HCT116 (cell line): Measurements from ENCODE around the gene ITGAV. TPM values are rescaled to one million over a fixed set of nuclear protein-coding genes. Genes with fewer than 3 reads are reported as not detected.

ENCODE experiments used
- ATAC-seq: fragments of 200-7000 bp; cut with Tn5 transposase; 2 replicates; pipeline ENCODE4 v1.9.1; 2020; ENCODE audit warnings: mild to moderate bottlenecking, moderate library complexity
- BruUV-seq: library from RNA; stranded (reverse); fragments of 400-500 nt; replicated peaks from 2 replicates; lab custom pipeline; 2021; lab: Mats Ljungman, UMichigan
- CTCF ChIA-PET: fragments of 300-600 bp; sonication (Branson Sonifier 250); formaldehyde crosslinking; loops from one replicate; lab custom pipeline; 2021; ENCODE audit warnings: antibody characterized with exemption; lab: Charles Lee
- POLR2A ChIA-PET: fragments of 300-600, 350-600 bp; sonication (Branson Sonifier 250); formaldehyde crosslinking; loops from one replicate; lab custom pipeline; 2021; ENCODE audit warnings: antibody characterized with exemption; lab: Charles Lee
- RAD21 ChIA-PET, 2 experiments: fragments of 300-600 bp; sonication (Branson Sonifier 250); formaldehyde crosslinking; loops; one replicate each; lab custom pipeline; 2023; ENCODE audit warnings: low total read pairs in 2 of 2; ENCODE audit not compliant: uncharacterized antibody in 2 of 2, unreplicated experiment in 2 of 2, low non-redundant PET in 1 of 2; lab: Charles Lee
- DNase-seq: peaks from one replicate; pipeline ENCODE4 v3.0.0-alpha.2; 2010; ENCODE audit warnings: low read depth, low spot score
- H2AFZ ChIP-seq: fragments of 200-600 bp; shearing (Covaris generic), sonication (generic); 2 replicates; pipeline ENCODE4 v1.6.1; 2017; ENCODE audit warnings: low read depth, mixed run types, mixed read lengths, antibody characterized with exemption, low read length; ENCODE audit not compliant: poor library complexity, severe bottlenecking
- H3K27ac ChIP-seq: 2 replicates; pipeline ENCODE4 v1.5.1; 2012; ENCODE audit warnings: low read depth, low read length
- H3K27me3 ChIP-seq: fragments of 200-600 bp; sonication (generic); 2 replicates; pipeline ENCODE4 v1.6.1; 2016; ENCODE audit warnings: mixed run types, low read length, mixed read lengths; ENCODE audit not compliant: insufficient read depth
- H3K36me3 ChIP-seq, 2 experiments: fragments of 200-500 bp in 1 of 2; fragments of 200-600 bp in 1 of 2; sonication (Bioruptor generic) in 1 of 2; sonication (generic) in 1 of 2; 2 replicates each; pipeline versions ENCODE4 v1.5.1 to v1.6.1; 2014 to 2016; ENCODE audit warnings: low read length in 2 of 2, inconsistent platforms in 1 of 2, mixed read lengths in 1 of 2, mixed run types in 1 of 2; ENCODE audit not compliant: insufficient read depth in 2 of 2, control insufficient read depth in 1 of 2
- H3K4me1 ChIP-seq, 2 experiments: fragments of 200-600 bp in 1 of 2; sonication (generic) in 1 of 2; 2 replicates each; pipeline versions ENCODE4 v1.5.1 to v1.6.1; 2012 to 2017; ENCODE audit warnings: low read length in 2 of 2, inconsistent platforms in 1 of 2, mild to moderate bottlenecking in 1 of 2, mixed read lengths in 1 of 2, mixed run types in 1 of 2, moderate library complexity in 1 of 2; ENCODE audit not compliant: insufficient read depth in 2 of 2, control insufficient read depth in 1 of 2
- H3K4me2 ChIP-seq: fragments of 200-600 bp; sonication (generic); 2 replicates; pipeline ENCODE4 v1.6.1; 2017; ENCODE audit warnings: mixed run types, low read length, mixed read lengths
- H3K4me3 ChIP-seq, 2 experiments: fragments of 200-600 bp in 1 of 2; sonication (generic) in 1 of 2; replicated peaks in 1 of 2; 2 replicates each; pipeline ENCODE4 v1.5.1; 2011 to 2016; ENCODE audit warnings: low read length in 2 of 2, control low read depth in 1 of 2, low read depth in 1 of 2, mild to moderate bottlenecking in 1 of 2, mixed read lengths in 1 of 2, mixed run types in 1 of 2
- H3K79me2 ChIP-seq: fragments of 200-600 bp; sonication (generic); 2 replicates; pipeline ENCODE4 v1.6.1; 2017; ENCODE audit warnings: mild to moderate bottlenecking, mixed run types, low read length, moderate library complexity, mixed read lengths; ENCODE audit not compliant: insufficient read depth
- H3K9ac ChIP-seq: fragments of 200-600 bp; sonication (generic); 2 replicates; pipeline ENCODE4 v1.6.1; 2016; ENCODE audit warnings: low read length, mixed read lengths
- H3K9me2 ChIP-seq: fragments of 200-600 bp; sonication (generic), shearing (Covaris generic); 2 replicates; pipeline ENCODE4 v1.6.1; 2017; ENCODE audit warnings: mixed run types, mild to moderate bottlenecking, moderate library complexity; ENCODE audit not compliant: insufficient read depth
- H3K9me3 ChIP-seq, 2 experiments: fragments of 200-500 bp in 1 of 2; fragments of 200-600 bp in 1 of 2; sonication (Bioruptor generic) in 1 of 2; sonication (generic) in 1 of 2; 2 replicates each; pipeline ENCODE4 v1.6.1; 2014 to 2017; ENCODE audit warnings: low read length in 2 of 2, mixed read lengths in 2 of 2, inconsistent platforms in 1 of 2, low read depth in 1 of 2, mild to moderate bottlenecking in 1 of 2, mixed run types in 1 of 2, moderate library complexity in 1 of 2; ENCODE audit not compliant: control insufficient read depth in 1 of 2, insufficient read depth in 1 of 2
- H4K20me1 ChIP-seq: fragments of 200-600 bp; sonication (generic), shearing (Covaris generic); 2 replicates; pipeline ENCODE4 v1.6.1; 2017; ENCODE audit warnings: mixed run types, mild to moderate bottlenecking, moderate library complexity; ENCODE audit not compliant: insufficient read depth
- CBX3 ChIP-seq: IDR thresholded peaks from 2 replicates; pipeline ENCODE4 v1.6.1; 2012; ENCODE audit warnings: low read depth
- CEBPB ChIP-seq: IDR thresholded peaks from 2 replicates; pipeline ENCODE4 v1.6.1; 2012; ENCODE audit warnings: low read depth
- EGR1 ChIP-seq: IDR thresholded peaks from 2 replicates; pipeline ENCODE4 v1.6.1; 2012; ENCODE audit warnings: low read depth
- EZH2 ChIP-seq: fragments of 200-600 bp; sonication (generic); IDR thresholded peaks from 2 replicates; pipeline ENCODE4 v1.6.1; 2017; ENCODE audit warnings: antibody characterized with exemption, mixed run types
- EZH2phosphoT487 ChIP-seq: fragments of 200-600 bp; IDR thresholded peaks from 2 replicates; pipeline ENCODE4 v1.6.1; 2018; ENCODE audit warnings: antibody characterized with exemption, borderline replicate concordance
- JUND ChIP-seq: IDR thresholded peaks from 2 replicates; pipeline ENCODE4 v1.6.1; 2012
- RAD21 ChIP-seq: IDR thresholded peaks from 2 replicates; pipeline ENCODE4 v1.6.1; 2012; ENCODE audit warnings: low read depth, mild to moderate bottlenecking
- YY1 ChIP-seq: IDR thresholded peaks from 2 replicates; pipeline ENCODE4 v1.6.1; 2011; ENCODE audit warnings: low read length, low read depth, moderate library complexity, mild to moderate bottlenecking; ENCODE audit not compliant: insufficient replicate concordance; ENCODE audit errors: extremely low read depth
- ZFX ChIP-seq: fragments of 450-650 bp; IDR thresholded peaks from 2 replicates; pipeline ENCODE4 v1.6.1; 2017
- intact Hi-C: fragments of 100-400 bp; cut with micrococcal nuclease; formaldehyde crosslinking; loops from 2 replicates; pipeline ENCODE4 v1.10.0; 2022
- total RNA-seq: library from RNA; stranded (reverse); gene quantifications from one replicate; pipeline ENCODE4 v1.2.1, GENCODE V29; 2021; ENCODE audit not compliant: unreplicated experiment
- TF ChIP-seq, protein P1 (sequence below): IDR thresholded peaks from 2 replicates; pipeline ENCODE4 v1.6.1; 2012; ENCODE audit warnings: low read depth
- TF ChIP-seq, protein P2 (sequence below), 3 experiments: fragments of 200-600 bp in 1 of 3; sonication (generic) in 1 of 3; IDR thresholded peaks in 2 of 3; conservative IDR thresholded peaks in 1 of 3; 2 replicates each; pipeline ENCODE4 v1.5.1; 2012 to 2017; ENCODE audit warnings: low read depth in 2 of 3, low read length in 2 of 3, antibody characterized with exemption in 1 of 3, borderline replicate concordance in 1 of 3, control low read depth in 1 of 3, mild to moderate bottlenecking in 1 of 3, mixed read lengths in 1 of 3, mixed run types in 1 of 3, moderate library complexity in 1 of 3; ENCODE audit not compliant: insufficient read depth in 1 of 3
- TF ChIP-seq, protein P3 (sequence below): IDR thresholded peaks from 2 replicates; pipeline ENCODE4 v1.6.1; 2011; ENCODE audit warnings: mild to moderate bottlenecking, low read length, moderate library complexity; ENCODE audit not compliant: insufficient replicate concordance; ENCODE audit errors: extremely low read depth
- TF ChIP-seq, protein P4 (sequence below): IDR thresholded peaks from 2 replicates; pipeline ENCODE4 v1.6.1; 2012

The ITGAV gene
- total RNA-seq, 1 experiment from 2014 or later: 36.3 TPM

DNA sequence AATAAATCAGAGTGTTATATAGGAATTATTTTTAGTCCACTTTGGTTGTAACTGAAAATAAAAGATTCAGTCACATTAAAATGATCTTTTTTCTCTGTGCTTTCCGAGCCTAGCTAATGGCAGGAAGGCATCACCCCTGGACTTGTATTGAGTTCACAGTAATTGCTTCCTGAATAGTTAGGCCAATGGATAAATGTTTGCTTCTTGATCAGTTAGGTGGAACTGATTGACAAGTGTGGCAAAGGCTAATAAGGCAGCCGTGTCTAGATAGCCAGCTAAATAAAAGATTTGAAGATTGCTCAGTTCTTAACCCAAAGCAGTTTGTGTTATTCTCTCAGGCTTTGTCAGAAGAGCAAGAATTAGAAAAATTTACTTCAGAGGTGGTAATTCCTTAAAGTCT lies 124.8 kb downstream of the ITGAV start (continued):
- TF ChIP-seq, protein P1, sequence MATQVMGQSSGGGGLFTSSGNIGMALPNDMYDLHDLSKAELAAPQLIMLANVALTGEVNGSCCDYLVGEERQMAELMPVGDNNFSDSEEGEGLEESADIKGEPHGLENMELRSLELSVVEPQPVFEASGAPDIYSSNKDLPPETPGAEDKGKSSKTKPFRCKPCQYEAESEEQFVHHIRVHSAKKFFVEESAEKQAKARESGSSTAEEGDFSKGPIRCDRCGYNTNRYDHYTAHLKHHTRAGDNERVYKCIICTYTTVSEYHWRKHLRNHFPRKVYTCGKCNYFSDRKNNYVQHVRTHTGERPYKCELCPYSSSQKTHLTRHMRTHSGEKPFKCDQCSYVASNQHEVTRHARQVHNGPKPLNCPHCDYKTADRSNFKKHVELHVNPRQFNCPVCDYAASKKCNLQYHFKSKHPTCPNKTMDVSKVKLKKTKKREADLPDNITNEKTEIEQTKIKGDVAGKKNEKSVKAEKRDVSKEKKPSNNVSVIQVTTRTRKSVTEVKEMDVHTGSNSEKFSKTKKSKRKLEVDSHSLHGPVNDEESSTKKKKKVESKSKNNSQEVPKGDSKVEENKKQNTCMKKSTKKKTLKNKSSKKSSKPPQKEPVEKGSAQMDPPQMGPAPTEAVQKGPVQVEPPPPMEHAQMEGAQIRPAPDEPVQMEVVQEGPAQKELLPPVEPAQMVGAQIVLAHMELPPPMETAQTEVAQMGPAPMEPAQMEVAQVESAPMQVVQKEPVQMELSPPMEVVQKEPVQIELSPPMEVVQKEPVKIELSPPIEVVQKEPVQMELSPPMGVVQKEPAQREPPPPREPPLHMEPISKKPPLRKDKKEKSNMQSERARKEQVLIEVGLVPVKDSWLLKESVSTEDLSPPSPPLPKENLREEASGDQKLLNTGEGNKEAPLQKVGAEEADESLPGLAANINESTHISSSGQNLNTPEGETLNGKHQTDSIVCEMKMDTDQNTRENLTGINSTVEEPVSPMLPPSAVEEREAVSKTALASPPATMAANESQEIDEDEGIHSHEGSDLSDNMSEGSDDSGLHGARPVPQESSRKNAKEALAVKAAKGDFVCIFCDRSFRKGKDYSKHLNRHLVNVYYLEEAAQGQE: no peak
- no peak for TF ChIP-seq ZFX
- TF ChIP-seq, all 23 proteins: peak for 0

DNA sequence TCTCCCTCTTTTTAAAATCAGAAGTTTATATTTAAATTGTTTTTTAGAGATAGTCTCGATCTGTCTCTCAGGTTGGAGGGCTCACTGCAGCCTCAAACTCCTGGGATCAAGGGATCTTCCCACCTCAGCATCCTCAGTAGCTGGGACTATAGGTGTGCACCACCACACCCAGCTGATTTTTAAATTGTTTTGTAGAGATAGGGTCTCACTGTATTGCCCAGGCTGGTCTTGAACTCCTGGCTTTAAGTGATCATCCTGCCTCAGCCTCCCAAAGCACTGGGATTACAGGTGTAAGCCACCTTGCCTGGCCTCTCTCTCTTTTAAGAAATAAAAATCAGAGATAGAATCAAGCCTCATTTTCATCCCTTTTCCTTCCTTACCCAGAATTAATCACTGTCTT lies 126.1 kb downstream of the ITGAV start:
- intact Hi-C loops: no loop called here
- Histone ChIP-seq H3K4me3 (no peak overlapping the region), H2AFZ (no peak overlapping the region), H3K9me3 (no peaks in the 10 kb centered on the region), H3K9me2 (no peaks in the 10 kb centered on the region), H3K36me3 (no peaks in the 10 kb centered on the region), H4K20me1 (no peaks in the 10 kb centered on the region), H3K4me1 (no peaks in the 10 kb centered on the region), H3K79me2 (no peaks in the 10 kb centered on the region), H3K9ac (no peak overlapping the region), H3K27me3 (no peaks in the 10 kb centered on the region), H3K27ac (no peak overlapping the region), H3K4me2 (no peak overlapping the region)
- RAD21 ChIA-PET: no interaction called here
- ATAC-seq (no peak), DNase-seq (no peak)
- no TSS peak for BruUV-seq
- CTCF ChIA-PET: no interaction called here
- POLR2A ChIA-PET: no interaction called here
- TF ChIP-seq CEBPB (no peak), ZFX (no peak), EZH2phosphoT487 (no peak), EGR1 (no peak), CBX3 (no peak), EZH2 (no peak), RAD21 (no peak), YY1 (no peak), JUND (no peak)
- TF ChIP-seq, protein P2, sequence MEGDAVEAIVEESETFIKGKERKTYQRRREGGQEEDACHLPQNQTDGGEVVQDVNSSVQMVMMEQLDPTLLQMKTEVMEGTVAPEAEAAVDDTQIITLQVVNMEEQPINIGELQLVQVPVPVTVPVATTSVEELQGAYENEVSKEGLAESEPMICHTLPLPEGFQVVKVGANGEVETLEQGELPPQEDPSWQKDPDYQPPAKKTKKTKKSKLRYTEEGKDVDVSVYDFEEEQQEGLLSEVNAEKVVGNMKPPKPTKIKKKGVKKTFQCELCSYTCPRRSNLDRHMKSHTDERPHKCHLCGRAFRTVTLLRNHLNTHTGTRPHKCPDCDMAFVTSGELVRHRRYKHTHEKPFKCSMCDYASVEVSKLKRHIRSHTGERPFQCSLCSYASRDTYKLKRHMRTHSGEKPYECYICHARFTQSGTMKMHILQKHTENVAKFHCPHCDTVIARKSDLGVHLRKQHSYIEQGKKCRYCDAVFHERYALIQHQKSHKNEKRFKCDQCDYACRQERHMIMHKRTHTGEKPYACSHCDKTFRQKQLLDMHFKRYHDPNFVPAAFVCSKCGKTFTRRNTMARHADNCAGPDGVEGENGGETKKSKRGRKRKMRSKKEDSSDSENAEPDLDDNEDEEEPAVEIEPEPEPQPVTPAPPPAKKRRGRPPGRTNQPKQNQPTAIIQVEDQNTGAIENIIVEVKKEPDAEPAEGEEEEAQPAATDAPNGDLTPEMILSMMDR (IDR thresholded peaks at IDR 0.05 in 2 of 3, conservative IDR thresholded peaks at IDR 0.05 in 1 of 3; ENCODE audit: borderline replicate concordance in 1 of 3, insufficient read depth in 1 of 3, low read depth in 2 of 3, low read length in 2 of 3): no peak
- TF ChIP-seq, protein P3, sequence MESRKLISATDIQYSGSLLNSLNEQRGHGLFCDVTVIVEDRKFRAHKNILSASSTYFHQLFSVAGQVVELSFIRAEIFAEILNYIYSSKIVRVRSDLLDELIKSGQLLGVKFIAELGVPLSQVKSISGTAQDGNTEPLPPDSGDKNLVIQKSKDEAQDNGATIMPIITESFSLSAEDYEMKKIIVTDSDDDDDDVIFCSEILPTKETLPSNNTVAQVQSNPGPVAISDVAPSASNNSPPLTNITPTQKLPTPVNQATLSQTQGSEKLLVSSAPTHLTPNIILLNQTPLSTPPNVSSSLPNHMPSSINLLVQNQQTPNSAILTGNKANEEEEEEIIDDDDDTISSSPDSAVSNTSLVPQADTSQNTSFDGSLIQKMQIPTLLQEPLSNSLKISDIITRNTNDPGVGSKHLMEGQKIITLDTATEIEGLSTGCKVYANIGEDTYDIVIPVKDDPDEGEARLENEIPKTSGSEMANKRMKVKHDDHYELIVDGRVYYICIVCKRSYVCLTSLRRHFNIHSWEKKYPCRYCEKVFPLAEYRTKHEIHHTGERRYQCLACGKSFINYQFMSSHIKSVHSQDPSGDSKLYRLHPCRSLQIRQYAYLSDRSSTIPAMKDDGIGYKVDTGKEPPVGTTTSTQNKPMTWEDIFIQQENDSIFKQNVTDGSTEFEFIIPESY: no peak
- TF ChIP-seq, protein P4, sequence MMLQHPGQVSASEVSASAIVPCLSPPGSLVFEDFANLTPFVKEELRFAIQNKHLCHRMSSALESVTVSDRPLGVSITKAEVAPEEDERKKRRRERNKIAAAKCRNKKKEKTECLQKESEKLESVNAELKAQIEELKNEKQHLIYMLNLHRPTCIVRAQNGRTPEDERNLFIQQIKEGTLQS: no peak
- TF ChIP-seq, protein P1: no peak
